ENCODE measurements around the gene KLF11. TPM values are rescaled to one million over a fixed set of nuclear protein-coding genes. Genes with fewer than 3 reads are reported as not detected.

The KLF11 gene
- total and polyA plus RNA-seq, 9 of the 15 experiments (the other 6 are each of a cell fraction or from before 2014, with no cell fraction given), result 2.1 to 13.4 (median 6.5) TPM

- TF ChIP-seq POLR3G (IDR thresholded peaks at IDR 0.05; ENCODE audit: extremely low read depth, insufficient read length, insufficient replicate concordance) (no peak), WHSC1 (IDR thresholded peaks at IDR 0.05; ENCODE audit: low read length) (no peak), CGGBP1 (CRISPR knock-in tag; IDR thresholded peaks at IDR 0.05) (no peak), DDX20 (tag; IDR thresholded peaks at IDR 0.05; ENCODE audit: low read depth) (no peak), GABPA (tag; conservative IDR thresholded peaks at IDR 0.05; ENCODE audit: low read depth) (no peak), SMARCE1 (IDR thresholded peaks at IDR 0.05) (no peak), SRSF9 (IDR thresholded peaks at IDR 0.05; ENCODE audit: borderline replicate concordance, low read depth, low read length) (no peak), PPARD (CRISPR knock-in tag; IDR thresholded peaks at IDR 0.05) (no peak), KLF13 (tag; IDR thresholded peaks at IDR 0.05; ENCODE audit: borderline replicate concordance, low read depth) (no peak), EWSR1 (IDR thresholded peaks at IDR 0.05; ENCODE audit: borderline replicate concordance, low read depth, partially characterized antibody) (no peak), ARHGAP35 (IDR thresholded peaks at IDR 0.05; ENCODE audit: partially characterized antibody) (no peak), SIN3B (IDR thresholded peaks at IDR 0.05; ENCODE audit: low read depth) (peak; percentile 48; the same call in 1 of the 2 replicates), MITF (IDR thresholded peaks at IDR 0.05) (peak; percentile 72), MEF2A (IDR thresholded peaks at IDR 0.05; ENCODE audit: control insufficient read depth, low read depth, low read length) (no peak), SLC30A9 (CRISPR knock-in tag; IDR thresholded peaks at IDR 0.05) (no peak), KAT7 (CRISPR knock-in tag; IDR thresholded peaks at IDR 0.05; ENCODE audit: borderline replicate concordance) (0 out of 2 replicates have a peak, but pooled peaks have one; percentile 40), ZNF354B (CRISPR knock-in tag; IDR thresholded peaks at IDR 0.05) (no peak), ZFX (CRISPR knock-in tag; IDR thresholded peaks at IDR 0.05) (peak; percentile 83), NEUROD1 (IDR thresholded peaks at IDR 0.05; ENCODE audit: borderline replicate concordance, low read depth, low read length, partially characterized antibody) (peak; percentile 14), YY1 (IDR thresholded peaks at IDR 0.05; ENCODE audit: borderline replicate concordance in 1 of 3, control insufficient read depth in 1 of 3, extremely low read depth in 1 of 3, insufficient read depth in 3 of 3, insufficient read length in 1 of 3, insufficient replicate concordance in 2 of 3, low read depth in 1 of 3, low read length in 2 of 3) (no peak), HOXB6 (CRISPR knock-in tag; IDR thresholded peaks at IDR 0.05; ENCODE audit: borderline replicate concordance) (no peak), FOXM1 (IDR thresholded peaks at IDR 0.05; ENCODE audit: low read depth) (no peak), FOXM1 (CRISPR knock-in tag; IDR thresholded peaks at IDR 0.05; ENCODE audit: low read depth) (no peak), SRSF3 (IDR thresholded peaks at IDR 0.05; ENCODE audit: insufficient read depth, low read length) (no peak), SMARCA4 (IDR thresholded peaks at IDR 0.05) (no peak), MECOM (CRISPR knock-in tag; IDR thresholded peaks at IDR 0.05) (no peak), ERF (CRISPR knock-in tag; IDR thresholded peaks at IDR 0.05) (no peak), ZNF699 (CRISPR knock-in tag; IDR thresholded peaks at IDR 0.05; ENCODE audit: insufficient replicate concordance) (no peak), ETV1 (tag; conservative IDR thresholded peaks at IDR 0.05; ENCODE audit: low read depth) (no peak)
Observed at GRCh38 chr2:10043256-10043905, at the start of gene KLF11 (continued).
